ENCODE results near the gene PEX5L. TPM values are rescaled to one million over a fixed set of nuclear protein-coding genes. Genes with fewer than 3 reads are reported as not detected.
A peak's percentile ranks its signal among the peaks of the same experiment; 100 is the strongest.

PEX5L gene
- total and polyA plus RNA-seq, 11 donors, result 0.08 to 5.2 (median 0.22) TPM; not detected in 2

DNA sequence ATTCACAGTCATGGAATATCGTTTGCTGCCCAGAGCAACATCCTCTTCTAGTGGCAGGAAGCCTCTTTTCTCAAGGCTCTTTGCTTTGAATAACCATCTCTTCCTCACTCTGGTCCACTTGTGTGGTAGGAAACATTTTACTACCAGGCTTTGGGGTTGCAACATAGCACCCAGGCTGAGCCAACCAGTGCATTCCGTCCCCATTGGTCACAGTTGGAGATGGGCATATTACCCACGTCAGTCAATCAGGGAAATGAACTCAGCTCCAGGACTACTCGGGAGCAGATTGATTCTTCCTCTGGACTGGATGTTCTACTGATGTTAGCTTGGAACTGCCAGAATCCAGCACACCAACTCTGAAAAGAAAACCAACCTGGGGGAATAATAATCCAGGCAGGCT, 4.2 kb upstream of the PEX5L start:
- 60 to 70% (median 64%) methylated on average over 4 of the region's 4 CpGs for WGBS, 4 donors
- intact Hi-C loops (cut with DNase I), result no loop called here
- H3K9me3 ChIP-seq, result no peaks in the 10 kb centered on the region
- ATAC-seq, result no peak
- peaks cover 0 to 13% (median 5%) of the 10 kb centered on the region in 12 donors for H3K4me1 ChIP-seq
- H3K27ac ChIP-seq, result no peak overlapping the region
- no peaks in the 10 kb centered on the region for H3K36me3 ChIP-seq
- no peak for TF ChIP-seq POLR2A (IDR thresholded peaks at IDR 0.05)
- TF ChIP-seq, protein P1, sequence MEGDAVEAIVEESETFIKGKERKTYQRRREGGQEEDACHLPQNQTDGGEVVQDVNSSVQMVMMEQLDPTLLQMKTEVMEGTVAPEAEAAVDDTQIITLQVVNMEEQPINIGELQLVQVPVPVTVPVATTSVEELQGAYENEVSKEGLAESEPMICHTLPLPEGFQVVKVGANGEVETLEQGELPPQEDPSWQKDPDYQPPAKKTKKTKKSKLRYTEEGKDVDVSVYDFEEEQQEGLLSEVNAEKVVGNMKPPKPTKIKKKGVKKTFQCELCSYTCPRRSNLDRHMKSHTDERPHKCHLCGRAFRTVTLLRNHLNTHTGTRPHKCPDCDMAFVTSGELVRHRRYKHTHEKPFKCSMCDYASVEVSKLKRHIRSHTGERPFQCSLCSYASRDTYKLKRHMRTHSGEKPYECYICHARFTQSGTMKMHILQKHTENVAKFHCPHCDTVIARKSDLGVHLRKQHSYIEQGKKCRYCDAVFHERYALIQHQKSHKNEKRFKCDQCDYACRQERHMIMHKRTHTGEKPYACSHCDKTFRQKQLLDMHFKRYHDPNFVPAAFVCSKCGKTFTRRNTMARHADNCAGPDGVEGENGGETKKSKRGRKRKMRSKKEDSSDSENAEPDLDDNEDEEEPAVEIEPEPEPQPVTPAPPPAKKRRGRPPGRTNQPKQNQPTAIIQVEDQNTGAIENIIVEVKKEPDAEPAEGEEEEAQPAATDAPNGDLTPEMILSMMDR (IDR thresholded peaks at IDR 0.05), result no peak
- no peak overlapping the region for H3K4me3 ChIP-seq
- DNase-seq, result no peak
- H3K27me3 ChIP-seq, result peaks cover 8 to 38% (median 25%) of the 10 kb centered on the region in 9 donors

DNA sequence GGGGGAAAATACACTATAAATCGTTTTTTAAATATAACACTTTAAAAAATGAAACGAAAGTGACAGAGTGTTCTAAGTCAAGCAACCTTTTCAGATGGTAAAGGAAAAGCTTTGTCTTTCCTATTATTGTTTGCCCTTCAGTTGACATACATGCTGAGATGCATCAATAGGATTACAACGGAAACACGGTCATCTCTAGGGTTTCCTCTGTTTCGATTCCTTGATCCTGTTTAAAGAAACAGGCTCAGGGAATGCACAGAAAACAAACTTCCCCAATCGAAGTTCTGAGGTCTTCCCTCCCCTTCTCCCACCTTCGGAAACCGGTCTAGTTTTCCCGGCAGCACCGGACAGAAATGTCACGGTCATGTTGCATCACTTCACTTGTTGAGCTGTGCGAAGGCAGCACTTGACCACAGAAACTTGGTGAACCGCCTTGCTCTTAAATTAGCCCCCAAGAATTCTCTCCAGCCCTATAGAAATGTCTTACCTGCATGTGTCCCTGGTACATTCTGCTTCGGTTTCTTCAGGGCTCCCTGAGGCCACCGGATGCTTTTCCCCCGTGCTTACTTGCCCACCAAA, 556 bp downstream of the PEX5L start:
- Histone ChIP-seq H3K27me3 (peaks cover 15 to 73% (median 48%) of the 10 kb centered on the region in 9 donors), H3K4me1 (peaks cover 0 to 13% (median 5%) of the 10 kb centered on the region in 12 donors), H3K27ac (no peak overlapping the region), H3K9me3 (no peaks in the 10 kb centered on the region), H3K36me3 (no peaks in the 10 kb centered on the region), H3K4me3 (peak overlapping the region in 8 of 12 donors; percentile 1 to 37 (median 29))
- no peak for DNase-seq
- ATAC-seq, result no peak
- 2 to 6% (median 3%) methylated on average over 16 of the region's 16 CpGs for WGBS, 4 donors
- TF ChIP-seq POLR2A (IDR thresholded peaks at IDR 0.05), result no peak
- TF ChIP-seq, protein P1 (IDR thresholded peaks at IDR 0.05), result no peak
- intact Hi-C loops (cut with DNase I), result no loop called here

DNA sequence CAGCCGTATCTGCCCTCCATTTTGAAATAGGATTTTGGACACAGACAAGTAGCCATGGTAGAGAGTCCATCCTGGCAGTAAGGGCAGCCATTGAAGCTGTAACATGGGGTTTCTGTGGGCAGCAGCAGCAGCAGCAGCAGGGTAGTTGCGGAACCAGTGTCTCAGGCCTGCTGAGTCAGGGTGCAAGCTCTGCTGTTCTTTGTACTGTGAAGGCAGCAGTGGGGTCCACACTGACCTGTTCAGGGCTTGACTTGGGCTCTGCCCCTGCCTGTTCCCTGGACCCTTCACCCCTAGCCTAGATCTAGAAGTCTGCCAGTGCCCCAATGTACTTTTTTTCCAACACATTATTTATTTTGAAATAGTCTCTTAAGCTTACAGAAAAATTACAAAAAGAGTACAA, 9.7 kb downstream of the PEX5L start:
- WGBS, 4 donors, result 68 to 89% (median 86%) methylated on average over 2 of the region's 2 CpGs
- Histone ChIP-seq H3K4me1 (no peaks in the 10 kb centered on the region), H3K27me3 (peaks cover 0 to 2% (median 0%) of the 10 kb centered on the region in 9 donors), H3K36me3 (no peaks in the 10 kb centered on the region), H3K27ac (no peak overlapping the region), H3K4me3 (no peak overlapping the region), H3K9me3 (no peaks in the 10 kb centered on the region)
- ATAC-seq (no peak), DNase-seq (no peak)
- intact Hi-C loops (cut with DNase I), result no loop called here
- TF ChIP-seq POLR2A (IDR thresholded peaks at IDR 0.05), result no peak
- TF ChIP-seq, protein P1 (IDR thresholded peaks at IDR 0.05), result no peak

DNA sequence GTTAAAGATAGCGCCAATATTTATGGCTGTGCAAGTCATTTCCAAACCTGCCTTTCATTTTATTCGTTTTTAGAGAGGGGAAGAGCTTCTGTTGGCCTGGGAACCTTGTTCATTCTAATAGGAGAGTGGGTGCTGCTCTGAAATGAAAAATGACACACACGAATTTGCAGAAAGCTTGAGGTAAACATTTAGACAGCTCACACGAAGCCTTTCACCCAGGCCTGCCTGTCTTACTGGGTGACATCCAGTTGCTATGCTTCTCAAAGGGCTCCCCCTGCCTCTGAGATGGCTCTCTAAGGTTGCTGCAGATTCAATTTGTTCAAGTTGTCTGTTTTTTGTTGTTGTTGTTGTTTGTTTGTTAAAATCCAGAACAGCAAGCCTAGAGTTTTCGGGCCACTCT, 18.2 kb downstream of the PEX5L start:
- H3K36me3 ChIP-seq, result no peaks in the 10 kb centered on the region
- no peak overlapping the region for H3K4me3 ChIP-seq
- no peaks in the 10 kb centered on the region for H3K9me3 ChIP-seq
- ATAC-seq, result no peak
- DNase-seq, result no peak
- H3K4me1 ChIP-seq, result no peaks in the 10 kb centered on the region
- intact Hi-C loops (cut with DNase I), result no loop called here
- no peak for TF ChIP-seq POLR2A (IDR thresholded peaks at IDR 0.05)
- TF ChIP-seq, protein P1 (IDR thresholded peaks at IDR 0.05), result no peak
- H3K27me3 ChIP-seq, result no peaks in the 10 kb centered on the region
- WGBS, 4 donors, result 43 to 58% (median 56%) methylated on average over 5 of the region's 5 CpGs
- no peak overlapping the region for H3K27ac ChIP-seq

All from heart left ventricle (tissue), 16 donors.